ENCODE results near the gene CFAP46. TPM values are rescaled to one million over a fixed set of nuclear protein-coding genes. Genes with fewer than 3 reads are reported as not detected.

Gene CFAP46
- total and polyA plus RNA-seq, 9 of the 15 experiments (the other 6 are each of a cell fraction or from before 2014, with no cell fraction given) = not detected

DNA sequence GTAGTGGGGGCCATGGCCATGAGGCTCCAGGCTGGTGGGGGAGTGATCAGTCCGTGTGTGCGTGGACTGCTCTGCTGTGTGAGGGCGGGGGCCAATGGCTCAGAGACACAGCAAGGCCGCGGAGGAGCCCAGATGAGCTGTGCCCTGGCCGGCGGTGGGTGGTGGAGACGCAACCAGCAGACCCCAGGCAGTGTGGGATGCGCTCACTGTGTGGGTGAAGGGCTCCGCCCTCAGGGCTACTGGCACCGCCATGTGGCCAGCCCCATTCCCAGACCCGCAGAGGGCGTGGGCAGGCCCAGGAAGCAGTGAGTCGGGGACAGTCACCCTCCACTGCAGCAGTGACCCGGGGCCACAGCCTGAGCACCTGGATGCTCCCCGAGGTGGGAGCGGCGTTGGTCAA, 165.5 kb downstream of the CFAP46 start (continued):
- no peak for TF ChIP-seq THRA (IDR thresholded peaks at IDR 0.05)
- TF ChIP-seq PCBP2 (IDR thresholded peaks at IDR 0.05; ENCODE audit: low read depth, low read length, poor library complexity, severe bottlenecking) = no peak
- TF ChIP-seq STAT5A (IDR thresholded peaks at IDR 0.05; ENCODE audit: borderline replicate concordance, low read length) = no peak
- no peak for TF ChIP-seq ZFX (CRISPR knock-in tag; IDR thresholded peaks at IDR 0.05)
- no peak for TF ChIP-seq KLF13 (tag; IDR thresholded peaks at IDR 0.05; ENCODE audit: borderline replicate concordance, low read depth)
- TF ChIP-seq MEIS2 (IDR thresholded peaks at IDR 0.05; ENCODE audit: partially characterized antibody) = no peak
- no peak for TF ChIP-seq BRD9 (IDR thresholded peaks at IDR 0.05; ENCODE audit: low read depth, partially characterized antibody)
- no peak for TF ChIP-seq MXI1 (IDR thresholded peaks at IDR 0.05; ENCODE audit: low read depth, low read length)

GRCh38 chr10:132776186-132776585, 166.2 kb downstream of the CFAP46 start:
- intact Hi-C loops (cut with micrococcal nuclease) (no loop called here), in situ Hi-C loops (cut with MboI) (no loop called here)
- Histone ChIP-seq H3K4me2 (ENCODE audit: insufficient read depth, low read length) (no peak overlapping the region), H2AFZ (ENCODE audit: low read depth, low read length) (no peak overlapping the region), H3K4me3 (no peak overlapping the region), H3K27me3 (ENCODE audit: control insufficient read depth in 2 of 2, insufficient read depth in 2 of 2, low read length in 2 of 2) (no peaks in the 10 kb centered on the region), H3K9me1 (ENCODE audit: control insufficient read depth, insufficient read depth, low read length) (no peaks in the 10 kb centered on the region), H3K36me3 (ENCODE audit: control insufficient read depth, insufficient read depth, low read length) (no peaks in the 10 kb centered on the region), H3K79me2 (ENCODE audit: control insufficient read depth, insufficient read depth, low read length) (no peaks in the 10 kb centered on the region), H3K27ac (ENCODE audit: extremely low read depth, low read depth, low read length) (no peak overlapping the region), H3K9me3 (replicated peaks; ENCODE audit: control insufficient read depth, insufficient read depth, low read depth, low read length) (no peaks in the 10 kb centered on the region), H4K20me1 (replicated peaks; ENCODE audit: control insufficient read depth, insufficient read depth, low read length) (no peaks in the 10 kb centered on the region), H3K9ac (ENCODE audit: insufficient read depth in 1 of 2, low read depth in 2 of 2, low read length in 2 of 2) (no peak overlapping the region), H3K4me1 (replicated peaks in 1 of 2; ENCODE audit: control insufficient read depth in 2 of 2, insufficient read depth in 2 of 2, low read length in 2 of 2) (no peaks in the 10 kb centered on the region)
- POLR2A ChIA-PET = no interaction called here
- no peak for ATAC-seq
- no TSS peak for BruUV-seq (replicated peaks)
- CTCF ChIA-PET (ENCODE audit: low intra/inter-chr PET ratio) = no interaction called here
- TF ChIP-seq KAT7 (CRISPR knock-in tag; IDR thresholded peaks at IDR 0.05; ENCODE audit: borderline replicate concordance) (no peak), SRSF9 (IDR thresholded peaks at IDR 0.05; ENCODE audit: borderline replicate concordance, low read depth, low read length) (no peak), BRD9 (IDR thresholded peaks at IDR 0.05; ENCODE audit: low read depth, partially characterized antibody) (no peak)
- no peak for FAIRE-seq
- DNase-seq (ENCODE audit: extremely low read depth in 1 of 4, low spot score in 3 of 4) = no peak
- 74% methylated on average over 7 of the region's 18 CpGs for WGBS (ENCODE audit: insufficient coverage, low coverage, missing lambda C conversion rate)
